CD8-positive, alpha-beta memory T cell (primary cell): ENCODE data around the gene CNOT11. TPM values are rescaled to one million over a fixed set of nuclear protein-coding genes. Genes with fewer than 3 reads are reported as not detected.
"Not testable (repeated sequence)": the region's sequence is repeated elsewhere in the genome, so short reads cannot be mapped to it uniquely, and the experiment has no call there.

Source experiments
- CTCF ChIA-PET: fragments of 350-600 bp; sonication (Branson Sonifier 250); formaldehyde crosslinking; loops from one replicate; lab custom pipeline; 2021; ENCODE audit warnings: antibody characterized with exemption; lab: Charles Lee
- POLR2A ChIA-PET: fragments of 350-600 bp; sonication (Branson Sonifier 250); formaldehyde crosslinking; loops from one replicate; lab custom pipeline; 2021; ENCODE audit warnings: antibody characterized with exemption; lab: Charles Lee
- DNase-seq, 5 donors: peaks; one replicate each; pipeline versions ENCODE4 v3.0.0 to v3.0.0-alpha.2; 2020 to 2022; ENCODE audit warnings: mixed read lengths in 1 of 5
- H3K27ac ChIP-seq: one replicate; pipeline ENCODE4 v1.7.0; 2013; ENCODE audit warnings: low read depth, mild to moderate bottlenecking, low read length, moderate library complexity
- H3K27me3 ChIP-seq: 2 replicates; pipeline ENCODE4 v1.7.0; 2013; ENCODE audit warnings: low read length, mild to moderate bottlenecking; ENCODE audit not compliant: insufficient read depth, poor library complexity, severe bottlenecking
- H3K36me3 ChIP-seq: 2 replicates; pipeline ENCODE4 v1.7.0; 2013; ENCODE audit warnings: mild to moderate bottlenecking, low read length, moderate library complexity; ENCODE audit not compliant: insufficient read depth
- H3K4me1 ChIP-seq: 2 replicates; pipeline ENCODE4 v1.7.0; 2013; ENCODE audit warnings: mild to moderate bottlenecking, low read length, moderate library complexity; ENCODE audit not compliant: insufficient read depth
- H3K4me3 ChIP-seq: 2 replicates; pipeline ENCODE4 v1.7.0; 2013; ENCODE audit warnings: mild to moderate bottlenecking, low read length
- H3K9me3 ChIP-seq: 2 replicates; pipeline ENCODE4 v1.7.0; 2013; ENCODE audit warnings: mild to moderate bottlenecking, low read length
- H3K27ac Mint-ChIP-seq, 8 donors: one replicate each; pipeline ENCODE4 v1.8.0; 2020 to 2021; ENCODE audit warnings: mixed read lengths in 8 of 8, mild to moderate bottlenecking in 6 of 8, inconsistent platforms in 3 of 8, moderate library complexity in 3 of 8
- H3K27me3 Mint-ChIP-seq, 2 donors: one replicate each; pipeline ENCODE4 v1.8.0; 2020 to 2021; ENCODE audit warnings: mixed read lengths in 2 of 2, mild to moderate bottlenecking in 1 of 2, moderate library complexity in 1 of 2
- H3K36me3 Mint-ChIP-seq, 3 donors: one replicate each; pipeline ENCODE4 v1.8.0; 2020 to 2021; ENCODE audit warnings: mixed read lengths in 3 of 3, inconsistent platforms in 1 of 3, mild to moderate bottlenecking in 1 of 3
- H3K4me1 Mint-ChIP-seq, 3 donors: one replicate each; pipeline ENCODE4 v1.8.0; 2020 to 2021; ENCODE audit warnings: mixed read lengths in 3 of 3, inconsistent platforms in 1 of 3, mild to moderate bottlenecking in 1 of 3
- H3K4me3 Mint-ChIP-seq, 7 donors: one replicate each; pipeline ENCODE4 v1.8.0; 2020 to 2021; ENCODE audit warnings: mixed read lengths in 7 of 7, mild to moderate bottlenecking in 6 of 7, moderate library complexity in 4 of 7, inconsistent platforms in 2 of 7
- H3K9me3 Mint-ChIP-seq, 5 donors: one replicate each; pipeline ENCODE4 v1.8.0; 2020 to 2022; ENCODE audit warnings: mixed read lengths in 5 of 5, mild to moderate bottlenecking in 3 of 5, moderate library complexity in 2 of 5, inconsistent platforms in 1 of 5
- polyA plus RNA-seq: library from polyadenylated mRNA; unstranded; fragments of 300-500 nt; fragmentation: Illumina TruSeq; gene quantifications from one replicate; pipeline ENCODE4 v1.2.3, GENCODE V29; 2021
- total RNA-seq, 2 experiments: library from RNA; stranded (reverse); gene quantifications; one replicate each; pipeline ENCODE4 v1.2.3, GENCODE V29; 2021

Gene CNOT11
- total RNA-seq (10 to 100 TPM; 60.9 to 67.4 TPM), polyA plus RNA-seq (70.0 TPM)

GRCh38 chr2:101252408-101253012 is at the start of gene CNOT11:
TSS of gene CNOT11 (plus strand) at chr2:101252886. CDS start at chr2:101252965, 79 bp downstream.
- peak within 1 kb of the TSS; percentile 91 to 97 (median 95) for H3K4me3 Mint-ChIP-seq
- Histone ChIP-seq H3K27ac (peak within 1 kb of the TSS; percentile 98), H3K36me3 (no peaks in the 10 kb centered on the region), H3K9me3 (no peaks in the 10 kb centered on the region), H3K4me1 (peaks cover 36% of the 10 kb centered on the region), H3K27me3 (no peaks in the 10 kb centered on the region), H3K4me3 (peak within 1 kb of the TSS; percentile 81)
- H3K36me3 Mint-ChIP-seq = peaks cover 4 to 23% (median 5%) of the 10 kb centered on the region in 3 donors
- ChIA-PET POLR2A (interaction anchor here (1.0 to 2.6 kb wide), 8 partner anchors 15 to 690 kb away, joined by 4 to 17 read pairs (median 6); partner anchors contain the start of genes PDCL3, RNF149 and RPL31), CTCF (interaction anchor here (0.8 to 3.0 kb wide), 10 partner anchors 12 to 250 kb away, joined by 3 to 13 read pairs (median 4); partner anchors contain the start of genes CREG2, RNF149 and RPL31)
- H3K9me3 Mint-ChIP-seq = no peaks in the 10 kb centered on the region
- peaks cover 0 to 5% of the 10 kb centered on the region in 2 donors for H3K27me3 Mint-ChIP-seq
- peak within 1 kb of the TSS; percentile 92 to 98 (median 95) for H3K27ac Mint-ChIP-seq
- DNase-seq = peak; percentile 97 to 99 (median 98)
- peaks cover 39 to 55% (median 47%) of the 10 kb centered on the region in 3 donors for H3K4me1 Mint-ChIP-seq

GRCh38 chr2:101204400-101205115 is 48.1 kb upstream of the CNOT11 start:
- peaks cover 0 to 3% (median 0%) of the 10 kb centered on the region in 5 donors for H3K9me3 Mint-ChIP-seq
- peaks cover 0 to 4% (median 0%) of the 10 kb centered on the region in 3 donors for H3K36me3 Mint-ChIP-seq
- H3K27me3 Mint-ChIP-seq = peaks cover 0 to 3% of the 10 kb centered on the region in 2 donors
- H3K9me3 ChIP-seq = no peaks in the 10 kb centered on the region
- DNase-seq = no peak
- no peaks in the 10 kb centered on the region for H3K27me3 ChIP-seq
- CTCF ChIA-PET = interaction anchor here (0.7 to 3.9 kb wide), 14 partner anchors 8 to 596 kb away, joined by 3 to 13 read pairs (median 4); partner anchors contain the start of gene CNOT11
- POLR2A ChIA-PET = no interaction called here
- H3K4me1 ChIP-seq = no peaks in the 10 kb centered on the region
- H3K4me3 Mint-ChIP-seq = peak overlapping the region in 1 of 7 donors; percentile 70
- no peak overlapping the region for H3K27ac ChIP-seq
- H3K36me3 ChIP-seq = no peaks in the 10 kb centered on the region
- H3K4me3 ChIP-seq = no peak overlapping the region
- peak overlapping the region in 3 of 8 donors; percentile 23 to 85 (median 39) for H3K27ac Mint-ChIP-seq
- H3K4me1 Mint-ChIP-seq = peaks cover 8 to 15% (median 14%) of the 10 kb centered on the region in 3 donors

- DNase-seq = peak in 4 of 5 donors; percentile 9 to 55 (median 35)
- no peaks in the 10 kb centered on the region for H3K9me3 ChIP-seq
- Mint-ChIP-seq H3K4me1 (peaks cover 8 to 15% (median 14%) of the 10 kb centered on the region in 3 donors), H3K36me3 (peaks cover 0 to 13% (median 0%) of the 10 kb centered on the region in 3 donors), H3K27ac (peak overlapping the region in 7 of 8 donors; percentile 39 to 85 (median 56)), H3K9me3 (peaks cover 0 to 4% (median 0%) of the 10 kb centered on the region in 5 donors), H3K4me3 (peak overlapping the region in 6 of 7 donors; percentile 63 to 77 (median 70)), H3K27me3 (peaks cover 0 to 3% of the 10 kb centered on the region in 2 donors)
- no peaks in the 10 kb centered on the region for H3K4me1 ChIP-seq
- CTCF ChIA-PET = interaction anchor here (0.7 to 3.9 kb wide), 20 partner anchors 9 to 599 kb away, joined by 3 to 13 read pairs (median 4); partner anchors contain the start of genes CNOT11 and RPL31
- no peak overlapping the region for H3K4me3 ChIP-seq
- no peaks in the 10 kb centered on the region for H3K27me3 ChIP-seq
- POLR2A ChIA-PET = no interaction called here
- H3K36me3 ChIP-seq = no peaks in the 10 kb centered on the region
- H3K27ac ChIP-seq = no peak overlapping the region
Measured at GRCh38 chr2:101205521-101206479, 46.9 kb upstream of the CNOT11 start.

- no peak overlapping the region for H3K27ac ChIP-seq
- CTCF ChIA-PET = interaction anchor here (1.2 kb wide), 1 partner anchor 7 kb away, joined by 3 read pairs; no protein-coding TSS in a partner anchor
- H3K9me3 ChIP-seq = no peaks in the 10 kb centered on the region
- H3K4me1 ChIP-seq = no peaks in the 10 kb centered on the region
- Mint-ChIP-seq H3K4me1 (peaks cover 8 to 15% (median 14%) of the 10 kb centered on the region in 3 donors), H3K27ac (no peak overlapping the region), H3K36me3 (peaks cover 0 to 20% (median 2%) of the 10 kb centered on the region in 3 donors), H3K9me3 (peaks cover 0 to 6% (median 0%) of the 10 kb centered on the region in 5 donors), H3K4me3 (no peak overlapping the region), H3K27me3 (no peaks in the 10 kb centered on the region)
- H3K4me3 ChIP-seq = no peak overlapping the region
- DNase-seq = no peak
- POLR2A ChIA-PET = no interaction called here
- H3K36me3 ChIP-seq = no peaks in the 10 kb centered on the region
- no peaks in the 10 kb centered on the region for H3K27me3 ChIP-seq
Measured at GRCh38 chr2:101208830-101209229, 43.9 kb upstream of the CNOT11 start.

- Mint-ChIP-seq H3K4me3 (no peak overlapping the region), H3K27ac (peak overlapping the region in 2 of 8 donors; percentile 25 to 73), H3K4me1 (peaks cover 9 to 12% (median 10%) of the 10 kb centered on the region in 3 donors), H3K27me3 (peaks cover 0 to 12% of the 10 kb centered on the region in 2 donors), H3K36me3 (no peaks in the 10 kb centered on the region), H3K9me3 (peaks cover 0 to 8% (median 0%) of the 10 kb centered on the region in 5 donors)
- no peak overlapping the region for H3K27ac ChIP-seq
- no peaks in the 10 kb centered on the region for H3K27me3 ChIP-seq
- no peak overlapping the region for H3K4me3 ChIP-seq
- H3K36me3 ChIP-seq = no peaks in the 10 kb centered on the region
- no peak for DNase-seq
- peaks cover 10% of the 10 kb centered on the region for H3K4me1 ChIP-seq
- ChIA-PET CTCF (interaction anchor here (1.0 kb wide), 1 partner anchor 22 kb away, joined by 3 read pairs; no protein-coding TSS in a partner anchor), POLR2A (no interaction called here)
- no peaks in the 10 kb centered on the region for H3K9me3 ChIP-seq
Measured at GRCh38 chr2:101219246-101219645, 33.4 kb upstream of the CNOT11 start.

- H3K27me3 Mint-ChIP-seq, H3K27ac ChIP-seq, POLR2A ChIA-PET, H3K4me3 Mint-ChIP-seq, DNase-seq, H3K36me3 ChIP-seq, H3K4me3 ChIP-seq, H3K9me3 Mint-ChIP-seq, H3K36me3 Mint-ChIP-seq, H3K9me3 ChIP-seq, H3K27me3 ChIP-seq, H3K27ac Mint-ChIP-seq: not testable (repeated sequence)
- peaks cover 12% of the 10 kb centered on the region for H3K4me1 ChIP-seq
- peaks cover 13 to 19% (median 14%) of the 10 kb centered on the region in 3 donors for H3K4me1 Mint-ChIP-seq
- CTCF ChIA-PET = interaction anchor here (1.1 kb wide), 1 partner anchor 18 kb away, joined by 3 read pairs; no protein-coding TSS in a partner anchor
Measured at GRCh38 chr2:101220091-101220490, 32.6 kb upstream of the CNOT11 start.

GRCh38 chr2:101223814-101224231 is 28.9 kb upstream of the CNOT11 start:
- no peak overlapping the region for H3K27ac ChIP-seq

More at GRCh38 chr2:101223814-101224231, 28.9 kb upstream of the CNOT11 start:
- ChIA-PET POLR2A (interaction anchor here (0.7 kb wide), 1 partner anchor 105 kb away, joined by 3 read pairs; no protein-coding TSS in a partner anchor), CTCF (interaction anchor here (1.1 to 1.7 kb wide), 5 partner anchors 8 to 139 kb away, joined by 3 to 5 read pairs (median 5); no protein-coding TSS in a partner anchor)
- H3K4me3 Mint-ChIP-seq = peak overlapping the region in 6 of 7 donors; percentile 37 to 72 (median 58)
- H3K36me3 ChIP-seq = no peaks in the 10 kb centered on the region
- H3K27me3 ChIP-seq = no peaks in the 10 kb centered on the region
- peak overlapping the region; percentile 9 for H3K4me3 ChIP-seq
- DNase-seq = peak; percentile 18 to 71 (median 39)
- H3K36me3 Mint-ChIP-seq = no peaks in the 10 kb centered on the region
- peak overlapping the region; percentile 19 to 93 (median 76) for H3K27ac Mint-ChIP-seq
- H3K4me1 ChIP-seq = peaks cover 12% of the 10 kb centered on the region
- H3K9me3 ChIP-seq = no peaks in the 10 kb centered on the region
- peaks cover 0 to 8% (median 0%) of the 10 kb centered on the region in 5 donors for H3K9me3 Mint-ChIP-seq
- peaks cover 14 to 24% (median 14%) of the 10 kb centered on the region in 3 donors for H3K4me1 Mint-ChIP-seq
- no peaks in the 10 kb centered on the region for H3K27me3 Mint-ChIP-seq
